ENCODE measurements around the gene STK24.
"Not testable (repeated sequence)": the region's sequence is repeated elsewhere in the genome, so short reads cannot be mapped to it uniquely, and the experiment has no call there.

STK24 gene

GRCh38 chr13:98428256-98428966, 148.5 kb downstream of the STK24 start:
- no peak for DNase-seq

DNA sequence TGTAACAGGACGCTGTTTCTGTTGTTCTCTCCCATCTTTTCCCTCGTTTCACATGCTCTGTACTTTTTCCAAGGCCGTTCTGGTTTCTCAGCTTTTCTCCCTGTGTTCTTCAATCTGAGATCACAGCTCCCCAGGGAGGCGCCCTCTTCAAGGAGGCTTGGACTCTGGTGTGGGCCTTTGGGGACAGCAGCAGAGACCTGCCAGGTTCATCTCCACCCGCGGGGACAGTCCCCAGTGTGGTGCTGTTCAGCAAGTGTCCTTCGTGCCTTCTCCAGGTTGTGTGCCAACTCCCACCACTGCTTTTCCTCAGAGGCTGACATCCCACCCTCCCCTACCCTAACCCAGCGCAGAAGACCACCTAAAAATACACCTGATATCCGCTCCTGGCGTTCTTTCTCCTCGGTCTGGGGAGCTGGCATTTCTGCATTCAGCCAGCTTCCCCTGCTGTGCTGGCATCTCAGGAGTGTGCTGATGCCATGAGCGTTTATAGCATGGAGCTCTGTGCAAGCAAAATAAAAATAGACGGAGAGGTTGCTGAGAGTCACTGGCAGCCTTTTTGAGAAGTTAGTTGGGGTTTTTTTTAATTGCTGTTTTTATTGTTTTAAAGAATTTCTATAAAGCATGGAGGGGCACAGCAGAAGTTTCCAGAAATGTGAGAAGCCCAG, 149.4 kb downstream of the STK24 start:
- no peak for DNase-seq

DNA sequence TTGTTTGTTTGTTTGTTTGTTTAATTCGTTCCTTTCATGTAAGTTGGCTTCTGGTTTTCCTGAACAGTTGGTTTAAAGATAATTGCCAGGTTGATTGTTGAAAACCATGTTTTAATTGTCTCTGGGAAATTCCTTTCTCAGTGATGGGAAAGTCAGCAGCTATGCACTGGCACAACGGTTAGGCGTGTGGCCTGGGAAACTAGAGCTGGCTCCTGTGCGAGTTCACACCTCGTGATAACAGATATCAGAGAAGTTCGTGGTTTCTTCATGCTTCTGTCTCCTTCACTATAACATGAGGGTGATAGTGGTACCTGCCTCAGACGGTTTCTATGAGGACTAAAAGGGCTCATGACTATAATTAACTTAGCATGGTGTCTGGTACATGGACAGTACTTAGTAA, 153.5 kb downstream of the STK24 start:
- peak in 1 of 3 experiments; percentile 54 for DNase-seq

- no peak for DNase-seq
Observed at GRCh38 chr13:98422046-98422445, 154.9 kb downstream of the STK24 start.

DNA sequence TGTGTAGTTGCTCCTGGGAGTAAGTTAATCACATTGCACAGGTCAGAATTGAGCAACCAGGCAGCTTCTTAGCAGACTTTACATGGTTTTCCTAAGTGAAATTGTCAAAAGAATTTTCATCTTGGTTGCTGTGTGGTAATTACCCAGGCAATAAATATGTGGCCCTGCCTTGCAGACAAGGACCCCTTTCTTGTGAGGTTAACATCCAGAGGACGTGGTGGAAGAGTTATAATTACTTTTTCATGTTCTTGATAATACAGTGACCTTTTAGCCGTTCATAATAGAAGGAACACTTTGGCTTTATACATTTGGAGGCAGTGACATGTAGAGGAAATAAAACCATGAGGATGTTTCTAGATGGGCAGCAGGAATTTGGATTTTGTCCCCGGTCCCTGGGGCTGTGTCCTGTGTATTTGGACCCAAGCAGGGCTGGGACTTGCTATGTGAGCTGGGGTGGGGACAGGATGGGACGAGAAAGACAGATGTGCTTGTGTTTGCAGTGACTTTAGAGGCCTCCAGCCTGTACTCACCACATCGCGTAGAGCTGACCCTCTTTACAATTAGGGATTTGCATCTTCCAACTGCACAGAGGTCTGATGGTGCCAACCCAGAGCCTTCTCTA, 156.2 kb downstream of the STK24 start:
- no peak for DNase-seq

GRCh38 chr13:98419786-98420553, 156.9 kb downstream of the STK24 start:
- DNase-seq, result no peak

GRCh38 chr13:98416408-98416807, 160.5 kb downstream of the STK24 start:
- peak; percentile 73 to 94 (median 87) for DNase-seq

DNA sequence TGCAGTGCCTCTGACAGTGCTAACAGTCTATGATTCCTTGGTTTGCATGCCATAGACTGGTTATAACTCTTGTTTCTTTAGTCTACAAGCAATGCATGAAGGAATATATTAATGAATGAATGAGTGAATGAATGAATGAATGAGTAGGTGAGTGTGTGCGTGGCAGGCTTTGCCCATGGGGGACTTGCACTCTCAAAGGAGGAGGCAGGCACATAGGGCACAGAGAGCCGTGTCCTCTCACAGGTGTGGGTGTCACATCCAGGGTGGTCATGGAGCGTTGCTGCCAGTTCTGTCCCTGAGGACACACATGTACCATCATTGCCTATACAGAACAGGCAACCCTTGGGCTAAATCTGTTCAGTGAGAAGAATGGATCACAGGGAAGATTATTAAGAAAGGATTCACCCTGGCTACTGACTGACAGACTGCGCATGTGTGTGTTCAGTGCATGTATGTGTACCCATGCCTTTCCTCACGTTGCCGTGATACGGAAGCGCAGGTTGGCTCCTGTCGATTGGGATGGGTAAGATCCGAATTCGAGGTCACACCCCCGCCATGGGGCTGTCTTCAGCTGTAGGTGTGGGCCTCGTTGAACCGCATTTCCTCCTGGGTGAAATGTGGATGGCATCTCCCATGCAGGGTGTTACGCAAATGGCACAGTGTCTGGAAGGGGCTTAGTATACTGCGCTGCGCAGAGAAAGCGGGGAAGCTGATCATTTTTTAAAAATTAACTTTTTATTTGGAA, 161.4 kb downstream of the STK24 start:
- DNase-seq, result no peak

- no peak for DNase-seq
Observed at GRCh38 chr13:98413796-98414195, 163.1 kb downstream of the STK24 start.

- DNase-seq, result not testable (repeated sequence)
Observed at GRCh38 chr13:98413278-98413677, 163.6 kb downstream of the STK24 start.

GRCh38 chr13:98411617-98412265, 165.2 kb downstream of the STK24 start:
- peak in 1 of 3 experiments; percentile 73 for DNase-seq

DNA sequence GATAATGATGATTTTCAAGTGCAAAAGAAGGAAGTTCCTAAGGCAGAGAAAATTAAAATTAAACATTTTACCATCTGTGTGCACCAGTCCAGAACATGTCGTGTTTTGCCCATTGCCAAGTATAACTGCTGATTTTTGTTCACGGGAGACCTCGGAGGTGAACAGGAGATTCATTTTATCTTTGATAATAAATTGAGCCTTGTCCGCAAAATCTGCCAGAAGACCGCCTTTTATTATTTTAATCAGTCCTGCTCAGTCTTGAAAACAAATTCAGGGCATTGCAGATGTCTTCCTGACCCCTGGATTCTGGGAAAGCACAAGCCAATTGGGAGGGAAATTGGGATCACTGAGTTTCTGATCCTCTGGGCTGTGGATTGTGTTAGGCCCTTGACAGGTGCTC, 165.9 kb downstream of the STK24 start:
- no peak for DNase-seq

- DNase-seq, result no peak
Observed at GRCh38 chr13:98410612-98411011, 166.3 kb downstream of the STK24 start.

DNA sequence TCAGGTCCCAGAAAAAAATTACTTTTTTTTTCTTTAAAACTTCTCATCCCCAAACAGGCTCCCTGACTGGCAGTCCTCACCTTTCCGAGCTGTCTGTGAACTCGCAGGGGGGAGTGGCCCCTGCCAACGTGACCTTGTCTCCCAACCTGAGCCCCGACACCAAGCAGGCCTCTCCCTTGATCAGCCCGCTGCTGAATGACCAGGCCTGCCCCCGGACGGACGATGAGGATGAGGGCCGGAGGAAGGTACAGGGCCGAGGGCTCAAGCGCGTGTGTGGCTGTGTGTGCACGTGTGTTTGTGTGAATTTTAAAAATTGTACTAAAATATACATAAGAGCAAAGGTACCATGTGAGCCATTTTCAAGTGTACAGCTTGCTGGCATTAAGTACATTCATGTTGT, 167.6 kb downstream of the STK24 start:
- DNase-seq, result no peak

DNA sequence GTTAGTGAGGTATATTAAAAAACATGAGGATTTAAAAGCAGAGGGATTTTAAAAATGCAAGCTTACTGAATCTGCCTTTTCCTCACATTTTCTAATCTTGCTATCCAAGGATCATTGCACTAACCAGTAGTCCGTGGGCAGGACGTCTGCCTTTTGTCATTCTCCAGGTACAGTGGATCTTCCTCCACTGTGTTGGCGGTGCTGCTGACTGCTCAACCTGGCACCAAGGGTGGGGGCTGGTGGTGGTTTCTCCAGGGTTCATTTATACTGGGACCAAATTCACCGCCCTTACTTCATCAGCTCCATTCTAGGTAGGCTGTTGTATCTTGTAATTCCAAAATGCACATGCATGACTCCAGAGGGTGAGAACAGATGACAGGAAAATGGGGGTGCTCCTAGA, 169.3 kb downstream of the STK24 start:
- DNase-seq, result no peak

GRCh38 chr13:98406971-98407370, 169.9 kb downstream of the STK24 start:
- DNase-seq, result peak in 2 of 3 experiments; percentile 55 to 93

DNA sequence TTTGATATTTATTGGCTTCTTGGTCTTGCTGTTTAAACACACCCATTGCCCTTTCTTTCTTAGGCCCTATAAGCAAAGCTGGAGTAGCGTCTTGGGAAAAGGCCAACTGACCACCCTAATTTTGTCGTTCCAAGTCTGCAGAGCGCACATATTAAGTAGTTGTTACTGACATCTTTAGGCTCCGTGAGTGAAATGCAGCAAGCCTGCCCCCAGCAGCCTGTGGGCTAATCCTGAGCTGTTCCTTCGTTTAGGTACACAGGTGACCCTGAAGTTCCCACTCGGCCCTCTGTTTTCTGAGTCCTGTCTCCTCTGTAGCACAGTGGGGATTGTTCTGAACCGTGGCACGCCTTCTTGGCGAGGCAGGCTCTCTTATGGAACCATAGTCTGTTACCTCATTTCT, 170.5 kb downstream of the STK24 start:
- DNase-seq, result peak in 1 of 3 experiments; percentile 86

DNA sequence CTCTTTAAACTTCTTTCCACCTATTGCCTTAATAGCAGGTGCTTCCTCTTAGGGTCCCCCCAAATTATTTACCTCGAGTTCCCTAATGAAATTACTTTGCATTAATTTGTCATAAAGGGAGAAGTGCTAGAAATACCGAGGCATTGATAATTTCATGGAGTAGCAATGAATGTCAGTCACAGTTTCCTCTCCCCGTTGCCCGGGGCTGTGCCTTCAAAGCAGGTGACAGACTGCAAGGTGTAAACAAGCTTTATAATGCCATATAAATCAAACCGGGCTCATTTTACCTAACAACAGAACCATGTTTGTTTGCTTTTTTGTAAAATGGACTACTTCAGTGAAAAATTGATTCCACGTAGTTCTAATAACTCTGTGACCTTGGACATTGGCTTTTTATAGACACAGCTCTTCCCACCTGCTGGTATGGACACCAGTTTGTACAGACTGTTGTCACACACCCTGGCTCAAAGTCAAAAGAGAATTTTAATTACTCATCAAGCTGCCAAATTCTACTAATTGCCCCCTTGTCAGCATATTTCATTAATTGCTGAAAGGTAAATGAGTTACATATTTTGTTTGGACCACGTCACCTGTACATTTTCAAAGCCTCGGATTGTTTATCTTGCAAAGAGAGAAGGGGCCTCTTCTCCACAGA, 171.1 kb downstream of the STK24 start:
- DNase-seq, result peak; percentile 41 to 97 (median 93)

DNA sequence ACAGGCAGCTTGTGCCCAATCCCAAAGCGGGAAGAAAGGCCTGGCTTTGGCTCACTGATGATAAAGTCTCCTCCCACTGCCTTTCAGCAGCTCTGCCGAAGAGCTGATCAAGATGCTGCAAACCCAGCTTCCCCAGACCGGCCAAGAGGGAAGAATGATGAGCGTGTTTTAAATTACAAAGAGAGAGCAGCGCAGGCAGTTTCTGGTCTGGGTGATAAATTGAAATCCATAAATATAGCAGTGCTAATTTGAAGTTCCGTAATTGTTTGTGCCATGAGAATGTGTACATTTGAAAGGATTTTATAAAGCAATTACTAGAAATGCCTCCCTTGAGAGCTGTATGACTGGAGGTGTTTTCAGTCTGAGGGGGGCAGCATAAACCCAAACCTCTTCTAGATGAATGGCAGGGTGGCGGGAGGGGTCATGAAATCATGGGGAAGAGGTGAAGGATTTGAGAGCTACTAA, 171.8 kb downstream of the STK24 start:
- DNase-seq, result peak; percentile 73 to 93 (median 93)

DNA sequence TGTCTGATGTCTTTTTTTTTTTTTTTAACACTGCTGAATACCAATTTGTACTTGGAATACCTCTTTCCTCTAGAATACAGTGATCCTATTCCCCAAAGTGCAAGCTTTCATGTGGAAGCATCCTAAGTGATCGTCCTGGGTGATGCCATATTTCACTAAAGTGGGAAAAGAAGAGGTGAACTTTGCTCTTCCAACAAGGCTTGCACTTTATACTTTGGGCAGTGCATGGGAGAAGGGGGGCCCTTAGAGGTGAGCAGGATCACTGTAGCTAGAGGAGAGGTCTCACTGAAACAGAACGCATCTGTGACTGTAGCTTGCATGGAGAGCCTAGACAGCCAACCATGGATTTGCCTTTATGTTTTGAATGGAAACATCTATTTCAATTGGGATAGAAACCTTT, 173.8 kb downstream of the STK24 start:
- DNase-seq, result no peak

DNA sequence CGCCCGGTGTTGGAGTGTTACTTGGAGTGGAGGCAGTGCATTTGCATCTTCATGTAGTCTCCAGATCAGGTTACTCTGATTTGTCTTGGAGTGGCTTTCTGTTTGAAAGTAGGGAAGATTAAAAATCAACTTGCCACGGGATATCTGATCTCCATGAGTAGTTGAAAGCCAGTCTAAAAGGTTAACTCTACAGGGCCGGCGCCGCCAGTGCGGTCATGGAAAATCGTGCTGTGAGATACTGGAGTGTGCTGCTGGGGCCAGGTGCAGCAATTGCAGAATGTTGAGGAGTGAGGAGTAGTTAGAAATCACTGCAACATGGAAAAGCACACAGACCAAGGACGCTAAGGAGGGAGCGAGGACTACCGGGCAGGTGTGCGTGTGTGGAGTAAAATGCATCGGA, 175.0 kb downstream of the STK24 start:
- peak in 2 of 3 experiments; percentile 70 to 99 for DNase-seq
